C4-2B (cell line): ENCODE measurements around the gene CCDC9B.

Source experiments
- CTCF ChIP-seq: fragments of 450-650 bp; conservative IDR thresholded peaks from 2 replicates; pipeline ENCODE4 v1.5.1; 2017; ENCODE audit warnings: mild to moderate bottlenecking
- ZFX ChIP-seq: fragments of 450-650 bp; IDR thresholded peaks from 2 replicates; pipeline ENCODE4 v1.6.1; 2017

GRCh38 chr15:40338041-40338657 is 2.6 kb downstream of the CCDC9B start:
- TF ChIP-seq CTCF: peak; percentile 70
- TF ChIP-seq ZFX: no peak
